Kidney epithelial cell (primary cell): Measurements from ENCODE around the gene CALY. TPM values are rescaled to one million over a fixed set of nuclear protein-coding genes. Genes with fewer than 3 reads are reported as not detected.

Source experiments
- DNase-seq: peaks from one replicate; pipeline ENCODE4 v3.0.0-alpha.2; 2010; ENCODE audit warnings: low read depth
- H3K27me3 ChIP-seq: 2 replicates; pipeline ENCODE4 v1.6.0; 2011; ENCODE audit warnings: low read length; ENCODE audit not compliant: control insufficient read depth, insufficient read depth
- H3K36me3 ChIP-seq: 2 replicates; pipeline ENCODE4 v1.5.1; 2011; ENCODE audit warnings: low read length; ENCODE audit not compliant: control insufficient read depth, insufficient read depth
- H3K4me3 ChIP-seq: 2 replicates; pipeline ENCODE4 v1.5.1; 2011; ENCODE audit warnings: low read depth, mild to moderate bottlenecking, control low read depth, low read length
- total RNA-seq: library from RNA; depleted of rRNA; stranded (reverse); fragments of >200 nt; gene quantifications from 2 replicates; pipeline ENCODE4 v1.2.3, GENCODE V29; 2015
- TF ChIP-seq, protein P1 (sequence below): IDR thresholded peaks from 2 replicates; pipeline ENCODE4 v1.5.1; 2011; ENCODE audit warnings: mild to moderate bottlenecking, moderate library complexity, low read length, control low read depth, inconsistent platforms; ENCODE audit not compliant: insufficient read depth, poor library complexity, severe bottlenecking

CALY gene
- total RNA-seq, 1 donor from 2014 or later, result 0.96 TPM

DNA sequence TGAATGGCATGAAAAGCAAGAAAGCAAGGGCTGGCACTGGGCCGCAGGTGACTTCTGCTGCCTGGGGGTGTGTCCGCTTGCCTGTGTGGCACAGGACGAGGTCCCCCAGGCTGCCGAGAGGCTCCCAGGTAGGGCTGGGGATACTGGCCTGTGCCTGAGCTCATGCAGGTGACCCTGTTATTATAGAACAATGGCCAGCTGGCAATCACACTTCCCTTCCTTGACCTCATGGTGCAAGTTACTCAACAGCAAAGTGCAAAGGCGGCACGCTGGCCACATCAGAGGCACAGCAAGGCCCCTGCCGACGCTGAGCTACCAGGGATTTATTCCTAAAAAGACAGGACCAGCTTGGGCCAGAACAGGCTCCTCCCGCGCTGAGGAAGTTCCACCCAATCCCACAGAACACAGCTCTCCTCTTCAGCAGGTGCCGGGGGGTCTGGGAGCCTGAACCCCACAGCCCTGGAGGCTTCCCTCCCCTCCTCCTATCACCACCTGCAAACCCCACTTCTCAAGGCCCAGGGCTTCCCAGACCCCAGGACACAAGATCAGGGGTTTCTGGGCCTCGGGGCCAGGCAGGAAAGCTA is 58.6 kb downstream of the CALY start:
- H3K4me3 ChIP-seq, result no peak overlapping the region
- peaks cover 3% of the 10 kb centered on the region for H3K36me3 ChIP-seq
- TF ChIP-seq, protein P1, sequence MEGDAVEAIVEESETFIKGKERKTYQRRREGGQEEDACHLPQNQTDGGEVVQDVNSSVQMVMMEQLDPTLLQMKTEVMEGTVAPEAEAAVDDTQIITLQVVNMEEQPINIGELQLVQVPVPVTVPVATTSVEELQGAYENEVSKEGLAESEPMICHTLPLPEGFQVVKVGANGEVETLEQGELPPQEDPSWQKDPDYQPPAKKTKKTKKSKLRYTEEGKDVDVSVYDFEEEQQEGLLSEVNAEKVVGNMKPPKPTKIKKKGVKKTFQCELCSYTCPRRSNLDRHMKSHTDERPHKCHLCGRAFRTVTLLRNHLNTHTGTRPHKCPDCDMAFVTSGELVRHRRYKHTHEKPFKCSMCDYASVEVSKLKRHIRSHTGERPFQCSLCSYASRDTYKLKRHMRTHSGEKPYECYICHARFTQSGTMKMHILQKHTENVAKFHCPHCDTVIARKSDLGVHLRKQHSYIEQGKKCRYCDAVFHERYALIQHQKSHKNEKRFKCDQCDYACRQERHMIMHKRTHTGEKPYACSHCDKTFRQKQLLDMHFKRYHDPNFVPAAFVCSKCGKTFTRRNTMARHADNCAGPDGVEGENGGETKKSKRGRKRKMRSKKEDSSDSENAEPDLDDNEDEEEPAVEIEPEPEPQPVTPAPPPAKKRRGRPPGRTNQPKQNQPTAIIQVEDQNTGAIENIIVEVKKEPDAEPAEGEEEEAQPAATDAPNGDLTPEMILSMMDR, result no peak
- DNase-seq, result no peak
- peaks cover 12% of the 10 kb centered on the region for H3K27me3 ChIP-seq

DNA sequence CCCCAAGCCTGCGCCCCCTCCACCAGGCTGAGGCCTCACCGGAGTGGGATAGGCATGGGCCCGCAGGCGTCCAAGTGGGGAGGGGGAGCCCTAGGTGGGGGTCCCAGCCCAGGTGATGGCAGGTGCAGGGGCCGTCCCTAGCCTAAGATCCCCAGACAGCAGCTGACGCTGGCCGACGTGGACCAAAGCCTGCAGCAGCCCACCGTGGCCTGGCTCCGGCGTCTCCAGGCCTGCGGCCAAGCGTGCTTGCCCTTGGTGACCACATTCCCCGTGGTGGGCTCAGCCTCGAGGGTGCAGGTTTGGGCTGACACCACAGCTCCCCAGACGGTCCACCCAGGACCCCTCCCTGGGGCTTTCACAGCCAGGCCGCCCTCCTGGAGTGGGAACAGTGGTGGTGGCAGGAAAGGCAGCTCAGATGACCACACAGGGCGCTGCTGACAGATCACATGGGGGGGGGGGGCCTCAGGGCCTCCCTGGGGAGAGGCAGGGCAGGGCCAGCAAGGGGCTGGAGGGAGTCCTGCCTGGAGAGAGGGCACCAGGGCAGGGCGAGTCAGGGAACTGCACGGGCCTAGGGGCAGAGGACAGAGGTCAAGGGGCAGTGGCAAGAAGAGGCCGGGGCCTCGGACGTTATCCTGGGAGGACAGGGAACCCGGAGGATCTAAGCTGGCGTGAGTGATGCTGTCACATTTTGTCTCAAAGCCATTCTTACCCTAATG is 59.3 kb downstream of the CALY start:
- no peak for DNase-seq
- peaks cover 12% of the 10 kb centered on the region for H3K27me3 ChIP-seq
- no peak overlapping the region for H3K4me3 ChIP-seq
- TF ChIP-seq, protein P1, result no peak
- peaks cover 3% of the 10 kb centered on the region for H3K36me3 ChIP-seq

DNA sequence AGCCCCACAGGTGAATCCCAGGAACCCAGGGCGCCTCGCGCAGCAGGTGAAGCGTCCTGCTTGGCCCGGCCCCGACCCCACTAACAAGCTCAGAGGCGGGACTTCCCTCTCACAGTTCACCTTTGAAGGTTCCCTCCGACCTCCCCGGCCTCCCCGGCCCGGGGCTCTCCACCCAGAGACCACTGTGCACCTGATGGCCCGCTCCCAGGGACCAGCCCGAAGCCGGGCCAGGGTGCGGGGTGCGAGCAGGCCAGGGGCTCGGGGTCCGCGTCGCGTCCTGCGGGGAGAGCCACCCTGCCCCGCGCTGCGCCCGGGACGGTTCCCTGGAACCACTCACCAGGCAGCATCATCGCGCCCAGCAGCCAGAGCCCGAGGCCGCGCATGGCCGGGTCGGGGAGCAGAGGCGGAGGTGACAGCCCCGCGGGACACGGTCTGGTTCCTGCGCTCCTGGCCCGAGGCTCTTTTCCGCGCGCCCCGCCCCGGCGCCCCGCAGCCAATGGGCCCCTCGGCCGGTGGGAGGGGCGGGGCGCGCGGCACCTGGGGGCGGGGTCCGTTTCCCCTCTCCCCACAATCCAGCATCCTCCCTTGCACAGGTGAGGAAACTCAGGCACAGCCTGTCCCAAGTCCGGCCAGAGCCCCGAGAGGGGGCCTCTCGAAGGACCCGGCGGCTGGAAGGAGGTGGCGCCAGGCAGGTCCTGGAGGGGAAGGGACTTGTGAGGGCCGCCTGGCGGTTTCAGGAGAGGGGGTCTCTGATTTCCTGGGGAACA is 60.1 kb downstream of the CALY start, which contains the start of gene ADAM8:
TSS of gene ADAM8 (minus strand) at position 434 of the 767 bp plus-strand sequence. CDS start at position 383, 51 bp downstream.
- peak within 1 kb of the TSS; percentile 6 for H3K4me3 ChIP-seq
- no peak for DNase-seq
- TF ChIP-seq, protein P1, result no peak
- H3K27me3 ChIP-seq, result peaks cover 12% of the 10 kb centered on the region
- peaks cover 2% of the 10 kb centered on the region for H3K36me3 ChIP-seq

DNA sequence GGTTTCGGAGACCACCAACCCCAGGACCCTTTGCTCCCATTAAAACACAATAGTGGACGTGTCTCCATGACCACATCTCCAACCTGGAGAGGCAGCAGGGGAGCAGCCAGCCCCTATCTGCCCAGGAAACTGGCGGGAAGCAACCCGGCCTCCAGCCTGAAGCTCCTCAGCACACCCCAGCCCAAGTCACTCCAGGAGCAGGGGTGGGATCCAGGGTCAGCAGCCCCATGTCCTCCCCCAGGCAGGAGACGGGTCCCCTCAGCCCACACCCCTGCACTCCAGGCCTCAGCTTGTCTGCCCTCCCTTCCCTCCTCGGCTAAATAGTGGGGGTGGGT is 60.6 kb downstream of the CALY start:
- TF ChIP-seq, protein P1, result no peak
- peaks cover 2% of the 10 kb centered on the region for H3K36me3 ChIP-seq
- DNase-seq, result no peak
- peaks cover 12% of the 10 kb centered on the region for H3K27me3 ChIP-seq
- H3K4me3 ChIP-seq, result peak overlapping the region; percentile 6

- peaks cover 12% of the 10 kb centered on the region for H3K27me3 ChIP-seq
- peaks cover 2% of the 10 kb centered on the region for H3K36me3 ChIP-seq
- TF ChIP-seq, protein P1, result no peak
- no peak for DNase-seq
- H3K4me3 ChIP-seq, result no peak overlapping the region
Measured at GRCh38 chr10:133275684-133276092, 61.0 kb downstream of the CALY start.
